CD14-positive monocyte (primary cell): Measurements from ENCODE around the gene FBXW7. TPM values are rescaled to one million over a fixed set of nuclear protein-coding genes. Genes with fewer than 3 reads are reported as not detected.

Source experiments
- DNase-seq, 3 donors: peaks; one replicate each; pipeline ENCODE4 v3.0.0-alpha.2; 2011 to 2022
- H2AFZ ChIP-seq: 2 replicates; pipeline ENCODE4 v1.6.0; 2012; ENCODE audit warnings: mild to moderate bottlenecking, low read depth, low read length, inconsistent platforms; ENCODE audit not compliant: insufficient read depth, poor library complexity, severe bottlenecking
- H3K27ac ChIP-seq, 2 donors: 1 replicate in 1 of 2; 2 replicates in 1 of 2; pipeline ENCODE4 v1.5.1; 2012 to 2013; ENCODE audit warnings: low read length in 2 of 2, control low read depth in 1 of 2, inconsistent platforms in 1 of 2, low read depth in 1 of 2, mild to moderate bottlenecking in 1 of 2
- H3K27me3 ChIP-seq, 2 donors: one replicate each; pipeline versions ENCODE4 v1.6.0 to v1.6.1; 2011 to 2013; ENCODE audit warnings: low read length in 2 of 2; ENCODE audit not compliant: control insufficient read depth in 2 of 2, insufficient read depth in 2 of 2
- H3K36me3 ChIP-seq, 2 donors: replicated peaks in 1 of 2; 1 replicate in 1 of 2; 2 replicates in 1 of 2; pipeline versions ENCODE4 v1.5.1 to v1.6.1; 2012 to 2013; ENCODE audit warnings: low read length in 2 of 2, control low read depth in 1 of 2, inconsistent platforms in 1 of 2, mild to moderate bottlenecking in 1 of 2; ENCODE audit not compliant: insufficient read depth in 2 of 2, control insufficient read depth in 1 of 2
- H3K4me1 ChIP-seq, 2 donors: 1 replicate in 1 of 2; 2 replicates in 1 of 2; pipeline versions ENCODE4 v1.5.1 to v1.6.1; 2012 to 2013; ENCODE audit warnings: low read length in 2 of 2, control low read depth in 1 of 2, inconsistent platforms in 1 of 2, mild to moderate bottlenecking in 1 of 2, moderate library complexity in 1 of 2; ENCODE audit not compliant: insufficient read depth in 2 of 2, control insufficient read depth in 1 of 2
- H3K4me2 ChIP-seq: replicated peaks from 2 replicates; pipeline ENCODE3; 2012; ENCODE audit warnings: low read length, moderate library complexity, mild to moderate bottlenecking; ENCODE audit not compliant: poor library complexity, severe bottlenecking; ENCODE audit errors: extremely low read depth
- H3K4me3 ChIP-seq, 3 experiments: fragments of 200-600 bp in 1 of 3; sonication (generic) in 1 of 3; replicated peaks in 1 of 3; 1 replicate in 2 of 3; 2 replicates in 1 of 3; pipeline ENCODE4 v1.5.1; 2011 to 2013; ENCODE audit warnings: low read length in 3 of 3, mild to moderate bottlenecking in 3 of 3, control low read depth in 2 of 3, low read depth in 2 of 3, inconsistent platforms in 1 of 3, moderate library complexity in 1 of 3
- H3K79me2 ChIP-seq: 2 replicates; pipeline ENCODE4 v1.6.0; 2012; ENCODE audit warnings: mild to moderate bottlenecking, control low read depth, inconsistent platforms, low read length, moderate library complexity; ENCODE audit not compliant: insufficient read depth
- H3K9ac ChIP-seq: 2 replicates; pipeline ENCODE4 v1.6.0; 2017; ENCODE audit warnings: low read length, mild to moderate bottlenecking; ENCODE audit not compliant: insufficient read depth, poor library complexity, severe bottlenecking
- H3K9me3 ChIP-seq, 2 donors: replicated peaks in 1 of 2; 1 replicate in 1 of 2; 2 replicates in 1 of 2; pipeline versions ENCODE4 v1.5.1 to v1.6.1; 2012 to 2013; ENCODE audit warnings: low read length in 2 of 2, control low read depth in 1 of 2; ENCODE audit not compliant: control insufficient read depth in 1 of 2, insufficient read depth in 1 of 2
- H4K20me1 ChIP-seq: 2 replicates; pipeline ENCODE4 v1.6.0; 2012; ENCODE audit warnings: mild to moderate bottlenecking, low read length, control low read depth, moderate library complexity; ENCODE audit not compliant: insufficient read depth
- H3K27ac Mint-ChIP-seq, 7 donors: one replicate each; pipeline ENCODE4 v1.8.0; 2020; ENCODE audit warnings: mild to moderate bottlenecking in 7 of 7, mixed read lengths in 7 of 7, moderate library complexity in 6 of 7, inconsistent platforms in 2 of 7
- H3K27me3 Mint-ChIP-seq, 3 donors: one replicate each; pipeline ENCODE4 v1.8.0; 2021 to 2022; ENCODE audit warnings: low read depth in 3 of 3, mild to moderate bottlenecking in 3 of 3, mixed read lengths in 3 of 3, moderate library complexity in 3 of 3, inconsistent platforms in 1 of 3
- H3K36me3 Mint-ChIP-seq, 2 donors: one replicate each; pipeline ENCODE4 v1.8.0; 2020; ENCODE audit warnings: mixed read lengths in 2 of 2, inconsistent platforms in 1 of 2, mild to moderate bottlenecking in 1 of 2
- H3K4me1 Mint-ChIP-seq: one replicate; pipeline ENCODE4 v1.8.0; 2020; ENCODE audit warnings: mild to moderate bottlenecking, mixed read lengths
- H3K4me3 Mint-ChIP-seq, 2 donors: one replicate each; pipeline ENCODE4 v1.8.0; 2020; ENCODE audit warnings: mild to moderate bottlenecking in 2 of 2, mixed read lengths in 2 of 2, moderate library complexity in 1 of 2
- H3K9me3 Mint-ChIP-seq, 7 donors: one replicate each; pipeline ENCODE4 v1.8.0; 2020 to 2022; ENCODE audit warnings: mixed read lengths in 7 of 7, mild to moderate bottlenecking in 6 of 7, moderate library complexity in 6 of 7, inconsistent platforms in 2 of 7
- WGBS: methylation state at CpG from one replicate; pipeline ENCODE4 v1.1.5; 2013; ENCODE audit warnings: missing lambda C conversion rate; ENCODE audit not compliant: insufficient coverage; 5-methylcytosine and 5-hydroxymethylcytosine counted together
- intact Hi-C, 2 donors: fragments of 100-400 bp; cut with micrococcal nuclease; formaldehyde crosslinking; loops; one replicate each; pipeline versions ENCODE4 v1.15.0 to v1.15.1; 2023
- polyA plus RNA-seq, 3 donors: library from polyadenylated mRNA; depleted of rRNA in 1 of 3; unstranded in 2 of 3; stranded (reverse) in 1 of 3; fragments of 300-500 nt in 2 of 3; fragments of >200 nt in 1 of 3; fragmentation: Illumina TruSeq in 2 of 3; gene quantifications; 1 replicate in 2 of 3; 2 replicates in 1 of 3; pipeline ENCODE4 v1.2.3, GENCODE V29; 2012 to 2021
- TF ChIP-seq, protein P1 (sequence below): fragments of 200-600 bp; IDR thresholded peaks from one replicate; pipeline ENCODE4 v1.8.0; 2022; ENCODE audit warnings: antibody characterized with exemption, mild to moderate bottlenecking

The FBXW7 gene
- polyA plus RNA-seq, 3 donors: 25.1 to 44.9 (median 35.6) TPM

DNA sequence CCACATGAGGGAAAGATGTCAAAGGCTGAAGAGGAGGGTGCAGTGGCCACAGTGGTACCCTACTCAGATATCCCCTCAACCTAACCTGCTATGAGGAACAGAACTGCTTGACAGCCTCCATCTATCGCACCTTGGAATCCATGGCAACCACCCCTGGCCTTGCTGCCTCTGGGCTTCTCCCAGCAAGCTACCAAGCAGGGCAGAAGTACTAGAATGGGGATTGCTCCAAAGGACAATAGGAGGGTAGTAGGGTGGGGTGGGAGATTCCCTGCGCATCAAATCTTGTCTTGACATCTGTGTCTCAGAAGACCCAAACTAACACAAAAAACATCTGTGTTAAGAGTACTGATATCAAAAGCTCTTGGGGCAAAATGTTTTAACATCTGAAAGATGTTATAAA is 118.2 kb downstream of the FBXW7 start:
- Histone ChIP-seq H3K27ac (no peak overlapping the region), H3K9ac (no peak overlapping the region), H3K4me2 (no peak overlapping the region), H2AFZ (no peak overlapping the region), H3K79me2 (peaks cover 50% of the 10 kb centered on the region), H3K36me3 (no peaks in the 10 kb centered on the region), H4K20me1 (peaks cover 90% of the 10 kb centered on the region), H3K27me3 (no peaks in the 10 kb centered on the region), H3K4me3 (no peak overlapping the region), H3K4me1 (no peaks in the 10 kb centered on the region), H3K9me3 (no peaks in the 10 kb centered on the region)
- Mint-ChIP-seq H3K27me3 (peaks cover 0 to 1% (median 0%) of the 10 kb centered on the region in 3 donors), H3K9me3 (no peaks in the 10 kb centered on the region), H3K36me3 (peaks cover 0 to 3% of the 10 kb centered on the region in 2 donors), H3K27ac (no peak overlapping the region), H3K4me1 (peaks cover 6% of the 10 kb centered on the region), H3K4me3 (no peak overlapping the region)
- TF ChIP-seq, protein P1, sequence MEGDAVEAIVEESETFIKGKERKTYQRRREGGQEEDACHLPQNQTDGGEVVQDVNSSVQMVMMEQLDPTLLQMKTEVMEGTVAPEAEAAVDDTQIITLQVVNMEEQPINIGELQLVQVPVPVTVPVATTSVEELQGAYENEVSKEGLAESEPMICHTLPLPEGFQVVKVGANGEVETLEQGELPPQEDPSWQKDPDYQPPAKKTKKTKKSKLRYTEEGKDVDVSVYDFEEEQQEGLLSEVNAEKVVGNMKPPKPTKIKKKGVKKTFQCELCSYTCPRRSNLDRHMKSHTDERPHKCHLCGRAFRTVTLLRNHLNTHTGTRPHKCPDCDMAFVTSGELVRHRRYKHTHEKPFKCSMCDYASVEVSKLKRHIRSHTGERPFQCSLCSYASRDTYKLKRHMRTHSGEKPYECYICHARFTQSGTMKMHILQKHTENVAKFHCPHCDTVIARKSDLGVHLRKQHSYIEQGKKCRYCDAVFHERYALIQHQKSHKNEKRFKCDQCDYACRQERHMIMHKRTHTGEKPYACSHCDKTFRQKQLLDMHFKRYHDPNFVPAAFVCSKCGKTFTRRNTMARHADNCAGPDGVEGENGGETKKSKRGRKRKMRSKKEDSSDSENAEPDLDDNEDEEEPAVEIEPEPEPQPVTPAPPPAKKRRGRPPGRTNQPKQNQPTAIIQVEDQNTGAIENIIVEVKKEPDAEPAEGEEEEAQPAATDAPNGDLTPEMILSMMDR: no peak
- no peak for DNase-seq
- intact Hi-C loops: no loop called here
- WGBS: no CpG with 5 or more reads among the region's 2 CpGs

DNA sequence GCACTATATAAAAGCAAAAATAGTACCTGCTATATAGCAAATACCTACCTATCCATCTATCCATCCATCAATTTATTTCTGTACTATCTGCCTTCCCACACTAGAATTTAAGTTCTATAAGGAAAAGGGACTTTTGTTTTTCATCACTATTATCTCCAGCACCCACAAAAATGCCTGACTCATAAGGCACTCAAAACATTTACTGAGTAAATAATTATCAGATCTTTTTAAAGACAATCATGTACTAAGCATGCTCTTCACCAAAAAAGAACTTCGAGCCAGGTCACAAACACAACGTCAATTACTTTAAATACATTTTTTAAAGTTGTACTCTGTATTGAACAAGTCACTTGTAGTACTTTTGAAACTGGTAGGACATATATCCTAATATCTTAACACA is 119.9 kb downstream of the FBXW7 start:
- H3K27ac ChIP-seq: no peak overlapping the region
- peaks cover 4 to 9% of the 10 kb centered on the region in 2 donors for H3K36me3 ChIP-seq
- peaks cover 0 to 1% (median 0%) of the 10 kb centered on the region in 3 donors for H3K27me3 Mint-ChIP-seq
- H2AFZ ChIP-seq: no peak overlapping the region
- no peaks in the 10 kb centered on the region for H3K27me3 ChIP-seq
- intact Hi-C loops: no loop called here
- no peaks in the 10 kb centered on the region for H3K9me3 ChIP-seq
- no peak overlapping the region for H3K4me3 Mint-ChIP-seq
- no peak overlapping the region for H3K9ac ChIP-seq
- H3K9me3 Mint-ChIP-seq: no peaks in the 10 kb centered on the region
- no CpG with 5 or more reads among the region's 2 CpGs for WGBS
- no peak overlapping the region for H3K27ac Mint-ChIP-seq
- TF ChIP-seq, protein P1: no peak
- peaks cover 83% of the 10 kb centered on the region for H4K20me1 ChIP-seq
- H3K36me3 Mint-ChIP-seq: peaks cover 7 to 11% of the 10 kb centered on the region in 2 donors
- H3K79me2 ChIP-seq: peaks cover 37% of the 10 kb centered on the region
- H3K4me3 ChIP-seq: no peak overlapping the region
- DNase-seq: no peak
- H3K4me2 ChIP-seq: no peak overlapping the region
- H3K4me1 ChIP-seq: no peaks in the 10 kb centered on the region
- H3K4me1 Mint-ChIP-seq: peaks cover 6% of the 10 kb centered on the region
